ENCODE results near the gene FBRS. TPM values are rescaled to one million over a fixed set of nuclear protein-coding genes. Genes with fewer than 3 reads are reported as not detected.

The FBRS gene
- total RNA-seq, 1 experiment from 2014 or later: 16.8 TPM

DNA sequence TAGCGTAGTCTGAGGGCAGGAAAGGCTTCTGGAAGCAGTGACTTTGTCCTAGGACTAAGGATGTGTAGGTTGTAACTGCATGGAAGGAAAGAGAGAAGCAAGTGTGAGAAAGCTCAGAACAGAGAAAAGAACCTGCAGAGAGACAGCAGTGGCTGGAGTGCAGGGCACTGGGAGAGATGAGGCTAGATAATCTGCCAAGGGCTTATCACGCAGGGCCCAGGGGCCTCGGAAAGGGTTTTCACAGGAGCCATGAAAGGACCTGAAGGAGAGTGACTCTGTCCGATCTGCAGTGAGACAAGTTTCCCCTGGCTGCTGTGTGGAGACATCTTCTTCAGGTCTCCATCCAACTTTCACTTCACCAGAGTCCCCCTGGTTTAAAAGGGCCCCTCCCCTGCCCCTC lies 33.7 kb downstream of the FBRS start:
- Histone ChIP-seq H2BK15ac (ENCODE audit: low read depth, low read length) (no peak overlapping the region), H3K4me2 (ENCODE audit: insufficient read depth, insufficient read length, low read length) (peak overlapping the region; percentile 16), H3K4me1 (ENCODE audit: insufficient read depth, low read length) (no peaks in the 10 kb centered on the region), H2BK20ac (ENCODE audit: low read depth, low read length, poor library complexity, severe bottlenecking) (no peak overlapping the region), H2AK5ac (ENCODE audit: insufficient read length, low read length) (no peak overlapping the region), H4K91ac (ENCODE audit: insufficient read length, low read depth, low read length) (no peak overlapping the region), H3K27me3 (ENCODE audit: insufficient read depth, low read length) (peaks cover 74% of the 10 kb centered on the region), H4K8ac (replicated peaks; ENCODE audit: insufficient read length, low read depth, low read length) (no peak overlapping the region), H3K18ac (ENCODE audit: insufficient read length, low read depth, low read length) (no peak overlapping the region), H2AFZ (ENCODE audit: low read length) (no peak overlapping the region), H4K20me1 (ENCODE audit: control insufficient read depth, insufficient read depth, insufficient read length) (no peaks in the 10 kb centered on the region), H3K23ac (ENCODE audit: insufficient read length, low read depth, low read length) (no peak overlapping the region), H4K5ac (ENCODE audit: insufficient read length, low read depth, low read length) (no peak overlapping the region), H3K79me1 (ENCODE audit: insufficient read depth, low read depth, low read length, poor library complexity, severe bottlenecking) (no peaks in the 10 kb centered on the region), H3K9ac (ENCODE audit: extremely low read depth, insufficient read length, low read length) (no peak overlapping the region), H3T11ph (ENCODE audit: low read length) (no peak overlapping the region), H2BK5ac (ENCODE audit: insufficient read length, low read length) (no peak overlapping the region), H3K23me2 (ENCODE audit: insufficient read length, low read depth, low read length, poor library complexity, severe bottlenecking) (no peaks in the 10 kb centered on the region), H3K27ac (ENCODE audit: insufficient read length, low read depth, low read length) (no peak overlapping the region), H3K9me3 (ENCODE audit: control insufficient read depth, low read depth, low read length) (no peaks in the 10 kb centered on the region), H3K79me2 (ENCODE audit: insufficient read depth, low read length) (no peaks in the 10 kb centered on the region), H3K4ac (ENCODE audit: low read depth, low read length) (no peak overlapping the region), H3K14ac (ENCODE audit: insufficient read depth, low read length) (no peak overlapping the region), H2BK120ac (ENCODE audit: low read depth, low read length, poor library complexity, severe bottlenecking) (no peak overlapping the region), H3K56ac (ENCODE audit: insufficient read length, low read depth, low read length) (no peak overlapping the region), H2BK12ac (ENCODE audit: insufficient read length, low read depth, low read length) (no peak overlapping the region)
- TF ChIP-seq, protein P1, sequence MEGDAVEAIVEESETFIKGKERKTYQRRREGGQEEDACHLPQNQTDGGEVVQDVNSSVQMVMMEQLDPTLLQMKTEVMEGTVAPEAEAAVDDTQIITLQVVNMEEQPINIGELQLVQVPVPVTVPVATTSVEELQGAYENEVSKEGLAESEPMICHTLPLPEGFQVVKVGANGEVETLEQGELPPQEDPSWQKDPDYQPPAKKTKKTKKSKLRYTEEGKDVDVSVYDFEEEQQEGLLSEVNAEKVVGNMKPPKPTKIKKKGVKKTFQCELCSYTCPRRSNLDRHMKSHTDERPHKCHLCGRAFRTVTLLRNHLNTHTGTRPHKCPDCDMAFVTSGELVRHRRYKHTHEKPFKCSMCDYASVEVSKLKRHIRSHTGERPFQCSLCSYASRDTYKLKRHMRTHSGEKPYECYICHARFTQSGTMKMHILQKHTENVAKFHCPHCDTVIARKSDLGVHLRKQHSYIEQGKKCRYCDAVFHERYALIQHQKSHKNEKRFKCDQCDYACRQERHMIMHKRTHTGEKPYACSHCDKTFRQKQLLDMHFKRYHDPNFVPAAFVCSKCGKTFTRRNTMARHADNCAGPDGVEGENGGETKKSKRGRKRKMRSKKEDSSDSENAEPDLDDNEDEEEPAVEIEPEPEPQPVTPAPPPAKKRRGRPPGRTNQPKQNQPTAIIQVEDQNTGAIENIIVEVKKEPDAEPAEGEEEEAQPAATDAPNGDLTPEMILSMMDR (conservative IDR thresholded peaks at IDR 0.05): no peak
- peaks cover 0 to 5% of the 10 kb centered on the region in 2 experiments; a peak in 3 of 5 replicates for H3K9me3 Mint-ChIP-seq
- no peak overlapping the region for H3K4me3 Mint-ChIP-seq
- no CpG with 5 or more reads among the region's 4 CpGs for WGBS (ENCODE audit: extremely low coverage, insufficient read length, low lambda C conversion rate)
- H3K27me3 Mint-ChIP-seq (ENCODE audit: low read depth): peaks cover 100% of the 10 kb centered on the region
- no peak for DNase-seq
- H3K36me3 Mint-ChIP-seq (ENCODE audit: insufficient read depth in 1 of 3, low read depth in 3 of 3): no peaks in the 10 kb centered on the region
- H3K27ac Mint-ChIP-seq: no peak overlapping the region
- peaks cover 15 to 20% of the 10 kb centered on the region in 2 experiments for H3K4me1 Mint-ChIP-seq

Measured in H9 (cell line).